Heart left ventricle (tissue), 16 donors: ENCODE data around the gene SH3GL3. TPM values are rescaled to one million over a fixed set of nuclear protein-coding genes. Genes with fewer than 3 reads are reported as not detected.

ENCODE experiments used
- ATAC-seq, 4 donors: fragments of 200-7000 bp; cut with Tn5 transposase; one replicate each; pipeline ENCODE4 v1.9.1; 2020 to 2022; ENCODE audit warnings: moderate library complexity in 4 of 4, mild to moderate bottlenecking in 3 of 4, moderate number of reproducible peaks in 1 of 4
- DNase-seq, 5 donors: peaks; one replicate each; pipeline ENCODE4 v3.0.0-alpha.2; 2020
- H3K27ac ChIP-seq, 12 donors: fragments of 200-600 bp; sonication (generic) in 4 of 12; one replicate each; pipeline versions ENCODE4 v1.5.0 to v1.8.0; 2016 to 2022; ENCODE audit warnings: mild to moderate bottlenecking in 2 of 12
- H3K27me3 ChIP-seq, 9 donors: fragments of 200-600 bp; sonication (generic) in 2 of 9; one replicate each; pipeline versions ENCODE4 v1.5.1 to v1.8.0; 2016 to 2022; ENCODE audit warnings: mild to moderate bottlenecking in 3 of 9
- H3K36me3 ChIP-seq, 9 donors: fragments of 200-600 bp; sonication (generic) in 2 of 9; one replicate each; pipeline versions ENCODE4 v1.5.0 to v1.8.0; 2018 to 2022; ENCODE audit warnings: mild to moderate bottlenecking in 2 of 9
- H3K4me1 ChIP-seq, 12 donors: fragments of 200-600 bp; sonication (generic) in 4 of 12; one replicate each; pipeline versions ENCODE4 v1.5.0 to v1.8.0; 2016 to 2022; ENCODE audit warnings: mild to moderate bottlenecking in 3 of 12
- H3K4me3 ChIP-seq, 12 donors: fragments of 200-600 bp; sonication (generic) in 4 of 12; one replicate each; pipeline versions ENCODE4 v1.5.0 to v1.8.0; 2017 to 2022; ENCODE audit warnings: mild to moderate bottlenecking in 9 of 12, moderate library complexity in 4 of 12
- H3K9me3 ChIP-seq, 12 donors: fragments of 200-600 bp; sonication (generic) in 4 of 12; one replicate each; pipeline versions ENCODE4 v1.5.0 to v1.8.0; 2016 to 2022; ENCODE audit warnings: mild to moderate bottlenecking in 1 of 12
- CTCF ChIP-seq, 12 donors: fragments of 200-600 bp; sonication (generic) in 4 of 12; IDR thresholded peaks; one replicate each; pipeline versions ENCODE4 v1.5.0 to v1.8.0; 2018 to 2022; ENCODE audit warnings: antibody characterized with exemption in 12 of 12, mild to moderate bottlenecking in 5 of 12
- POLR2A ChIP-seq, 2 donors: fragments of 450-650 bp; IDR thresholded peaks; one replicate each; pipeline ENCODE4 v1.6.1; 2017; ENCODE audit warnings: antibody characterized with exemption in 2 of 2, mild to moderate bottlenecking in 2 of 2, moderate library complexity in 2 of 2
- WGBS, 4 donors: extraction: QIAGEN DNeasy Blood & Tissue Kit in 2 of 4; methylation state at CpG; one replicate each; pipeline versions ENCODE4 v1.1.5 to v1.1.7; 2013 to 2018; 5-methylcytosine and 5-hydroxymethylcytosine counted together
- intact Hi-C, 10 donors: fragments of 100-400 bp; cut with DNase I; formaldehyde crosslinking; loops; one replicate each; pipeline versions ENCODE4 v1.11.1 to v1.14.2; 2022
- polyA plus RNA-seq, 2 donors: library from polyadenylated mRNA; stranded (reverse); fragments of 200-250 nt; gene quantifications; one replicate each; pipeline ENCODE4 v1.2.3, GENCODE V29; 2013
- total RNA-seq, 9 donors: library from RNA; depleted of rRNA in 2 of 9; stranded (reverse); fragments of >200 nt in 2 of 9; fragmentation: NEBNext Ultra II Directional in 3 of 9; extraction: Animal tissue kit (Norgen Biotek cat#: 25700) in 3 of 9; gene quantifications; one replicate each; pipeline versions ENCODE4 v1.1.0 to v1.2.4, GENCODE V29; 2016 to 2023
- donor health status: ischemic (EF 13 %, LVEDD 7.1; RV severe dilation, severe dysfunction).
- donor health status: healthy with polysubstance abuse.
- donor health status: DM: no; HTN: yes; CAD: no.
- donor health status: DM: no; HTN: no; CAD: no.
- donor health status: ischemic (EF 25% LVEDD 6.9; RV normal size, moderate dysfunction).
- donor health status: ischemic (EF 25% LVEDD 5.7; RV mildly dilated, moderate dysfunction).
- donor health status: healthy.
- donor health status: DM: yes; HTN: yes; CAD: no.
- donor health status: ischemic (EF 35%, LVEDD 5.7; RV mildly dilated, moderate dysfunction).
- donor health status: nonischemic (EF 11% LVEDD 7.7; RV severe dilation, severe dysfunction).
- donor health status: DM: yes; HTN: yes; CAD: no.
- donor health status: PGD.
- donor health status: ischemic (EF 29% LVEDD 5.4; RV normal size, mild dysfunction).
- donor health status: nonischemic (EF 23%, LVEDD 6.1; RV moderate dilation, normal function).

SH3GL3 gene
- total and polyA plus RNA-seq, 11 donors: 0.91 TPM; not detected in 10

- Histone ChIP-seq H3K36me3 (peaks cover 0 to 15% (median 0%) of the 10 kb centered on the region in 9 donors), H3K4me3 (no peak overlapping the region), H3K9me3 (peaks cover 0 to 3% (median 0%) of the 10 kb centered on the region in 12 donors), H3K27ac (peak overlapping the region in 11 of 12 donors; percentile 17 to 90 (median 63)), H3K27me3 (peaks cover 0 to 11% (median 0%) of the 10 kb centered on the region in 9 donors), H3K4me1 (peaks cover 0 to 55% (median 14%) of the 10 kb centered on the region in 12 donors)
- no peak for TF ChIP-seq CTCF (IDR thresholded peaks at IDR 0.05)
- TF ChIP-seq POLR2A (IDR thresholded peaks at IDR 0.05): no peak
- intact Hi-C loops: loop anchor here in 6 of 10 donors (2.0 to 10.0 kb wide), 6 partner anchors 39 to 376 kb away; no protein-coding TSS in a partner anchor
- 40 to 46% (median 44%) methylated on average over 10 of the region's 10 CpGs for WGBS, 4 donors
- peak; percentile 63 to 80 (median 72) for DNase-seq
- peak; percentile 61 to 74 (median 70) for ATAC-seq
These were observed 211.6 kb downstream of the SH3GL3 start for GRCh38 chr15:83658430-83659416.

DNA sequence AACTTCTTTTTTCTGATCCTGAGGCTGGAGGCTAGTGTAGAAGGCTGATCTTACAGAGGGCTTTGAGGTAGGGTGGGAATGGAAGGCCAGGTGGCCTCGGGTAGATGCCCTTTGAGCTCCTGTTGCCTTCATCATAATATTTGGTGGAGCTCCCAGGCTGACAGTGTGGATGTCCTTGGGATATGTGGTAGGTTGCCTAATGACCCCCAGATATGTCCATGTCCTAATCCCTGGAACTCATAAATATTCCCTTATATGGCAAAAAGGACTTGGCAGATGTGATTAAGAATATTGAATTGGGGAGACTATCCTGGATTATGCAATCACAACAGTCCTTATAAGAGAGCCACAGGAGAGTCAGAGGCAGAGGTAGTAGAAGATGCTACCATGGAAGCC, 212.3 kb downstream of the SH3GL3 start:
- peak; percentile 4 to 42 (median 15) for ATAC-seq
- WGBS, 4 donors: 60 to 78% (median 74%) methylated on average over 1 of the region's 1 CpG
- peaks cover 0 to 50% (median 14%) of the 10 kb centered on the region in 12 donors for H3K4me1 ChIP-seq
- intact Hi-C loops: loop anchor here in 6 of 10 donors (2.0 to 10.0 kb wide), 6 partner anchors 38 to 375 kb away; no protein-coding TSS in a partner anchor
- peaks cover 0 to 3% (median 0%) of the 10 kb centered on the region in 12 donors for H3K9me3 ChIP-seq
- no peak overlapping the region for H3K4me3 ChIP-seq
- H3K36me3 ChIP-seq: peaks cover 0 to 15% (median 0%) of the 10 kb centered on the region in 9 donors
- H3K27me3 ChIP-seq: peaks cover 0 to 7% (median 0%) of the 10 kb centered on the region in 9 donors
- no peak for TF ChIP-seq CTCF (IDR thresholded peaks at IDR 0.05)
- no peak for TF ChIP-seq POLR2A (IDR thresholded peaks at IDR 0.05)
- no peak for DNase-seq
- H3K27ac ChIP-seq: peak overlapping the region in 10 of 12 donors; percentile 17 to 90 (median 51)

DNA sequence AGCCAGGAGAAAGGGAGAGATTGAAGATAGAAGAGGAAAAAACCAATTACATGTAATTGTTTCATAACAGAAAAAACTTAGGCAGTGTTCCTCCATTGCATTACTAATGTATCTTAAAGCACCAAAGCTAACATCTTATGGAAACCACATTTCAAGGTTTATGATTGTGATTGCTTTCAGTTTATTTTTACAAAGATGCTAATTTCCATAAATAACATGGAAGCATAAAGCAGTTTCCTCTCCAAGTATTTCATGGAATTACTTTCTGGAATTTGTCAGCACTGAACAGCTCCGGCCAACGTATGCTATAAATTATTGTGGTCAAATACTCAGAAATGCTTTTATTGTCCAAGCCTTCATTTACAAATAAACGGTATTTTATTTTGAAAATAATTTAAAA, 218.3 kb downstream of the SH3GL3 start:
- H3K27me3 ChIP-seq: no peaks in the 10 kb centered on the region
- 63 to 71% (median 67%) methylated on average over 3 of the region's 3 CpGs for WGBS, 4 donors
- H3K4me1 ChIP-seq: peaks cover 0 to 8% (median 0%) of the 10 kb centered on the region in 12 donors
- TF ChIP-seq POLR2A (IDR thresholded peaks at IDR 0.05) (no peak), CTCF (IDR thresholded peaks at IDR 0.05) (no peak)
- H3K9me3 ChIP-seq: peaks cover 0 to 17% (median 0%) of the 10 kb centered on the region in 12 donors
- intact Hi-C loops: no loop called here
- peaks cover 0 to 7% (median 0%) of the 10 kb centered on the region in 9 donors for H3K36me3 ChIP-seq
- ATAC-seq (no peak), DNase-seq (no peak)
- H3K27ac ChIP-seq: peak overlapping the region in 1 of 12 donors; percentile 27
- no peak overlapping the region for H3K4me3 ChIP-seq

Other genes starting within 250 kb of the SH3GL3 start
- 10 to 100 TPM; 26.4 to 50.7 (median 40.1) TPM for gene HDGFL3, start 239.5 kb upstream of the SH3GL3 start, total RNA-seq
- gene HDGFL3, start 239.5 kb upstream of the SH3GL3 start, polyA plus RNA-seq: 10 to 100 TPM in 1 of 2 donors, 1 to 10 TPM in 1; 9.6 to 22.3 TPM
- gene BNC1, start 162.7 kb upstream of the SH3GL3 start, total RNA-seq: 10 to 100 TPM in 1 of 9 donors, under 1 TPM in 6, not detected in 2; 0.11 to 24.5 (median 0.19) TPM
- under 1 TPM; 0.08 to 0.11 TPM for gene BNC1, start 162.7 kb upstream of the SH3GL3 start, polyA plus RNA-seq
- 10 to 100 TPM in 3 of 9 donors, 1 to 10 TPM in 6; 6.6 to 13.2 (median 7.7) TPM for gene ADAMTSL3, start 206.8 kb downstream of the SH3GL3 start, total RNA-seq
- 1 to 10 TPM; 1.3 to 2.6 TPM for gene ADAMTSL3, start 206.8 kb downstream of the SH3GL3 start, polyA plus RNA-seq